Heart left ventricle (tissue), 13 donors: ENCODE data around the gene DOCK3.
"Not testable (repeated sequence)": the region's sequence is repeated elsewhere in the genome, so short reads cannot be mapped to it uniquely, and the experiment has no call there.

ENCODE experiments used
- POLR2A ChIP-seq, 2 donors: fragments of 450-650 bp; IDR thresholded peaks; one replicate each; pipeline ENCODE4 v1.6.1; 2017; ENCODE audit warnings: antibody characterized with exemption in 2 of 2, mild to moderate bottlenecking in 2 of 2, moderate library complexity in 2 of 2
- TF ChIP-seq, protein P1 (sequence below), 12 donors: fragments of 200-600 bp; sonication (generic) in 4 of 12; IDR thresholded peaks; one replicate each; pipeline versions ENCODE4 v1.5.0 to v1.8.0; 2018 to 2022; ENCODE audit warnings: antibody characterized with exemption in 12 of 12, mild to moderate bottlenecking in 5 of 12
- donor health status: ischemic (EF 13 %, LVEDD 7.1; RV severe dilation, severe dysfunction).
- donor health status: DM: no; HTN: yes; CAD: no.
- donor health status: DM: no; HTN: no; CAD: no.
- donor health status: ischemic (EF 25% LVEDD 6.9; RV normal size, moderate dysfunction).
- donor health status: ischemic (EF 25% LVEDD 5.7; RV mildly dilated, moderate dysfunction).
- donor health status: ischemic (EF 35%, LVEDD 5.7; RV mildly dilated, moderate dysfunction).
- donor health status: nonischemic (EF 11% LVEDD 7.7; RV severe dilation, severe dysfunction).
- donor health status: DM: yes; HTN: yes; CAD: no.
- donor health status: PGD.
- donor health status: ischemic (EF 29% LVEDD 5.4; RV normal size, mild dysfunction).
- donor health status: nonischemic (EF 23%, LVEDD 6.1; RV moderate dilation, normal function).

DNA sequence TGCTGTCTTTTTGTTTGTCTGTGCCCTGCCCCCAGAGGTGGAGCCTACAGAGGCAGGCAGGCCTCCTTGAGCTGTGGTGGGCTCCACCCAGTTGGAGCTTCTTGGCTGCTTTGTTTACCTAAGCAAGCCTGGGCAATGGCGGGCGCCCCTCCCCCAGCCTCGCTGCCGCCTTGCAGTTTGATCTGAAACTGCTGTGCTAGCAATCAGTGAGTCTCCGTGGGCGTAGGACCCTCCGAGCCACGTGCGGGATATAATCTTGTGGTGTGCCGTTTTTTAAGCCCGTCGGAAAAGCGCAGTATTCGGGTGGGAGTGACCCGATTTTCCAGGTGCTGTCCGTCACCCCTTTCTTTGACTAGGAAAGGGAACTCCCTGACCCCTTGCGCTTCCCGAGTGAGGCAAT, 303.9 kb downstream of the DOCK3 start:
- TF ChIP-seq, protein P1, sequence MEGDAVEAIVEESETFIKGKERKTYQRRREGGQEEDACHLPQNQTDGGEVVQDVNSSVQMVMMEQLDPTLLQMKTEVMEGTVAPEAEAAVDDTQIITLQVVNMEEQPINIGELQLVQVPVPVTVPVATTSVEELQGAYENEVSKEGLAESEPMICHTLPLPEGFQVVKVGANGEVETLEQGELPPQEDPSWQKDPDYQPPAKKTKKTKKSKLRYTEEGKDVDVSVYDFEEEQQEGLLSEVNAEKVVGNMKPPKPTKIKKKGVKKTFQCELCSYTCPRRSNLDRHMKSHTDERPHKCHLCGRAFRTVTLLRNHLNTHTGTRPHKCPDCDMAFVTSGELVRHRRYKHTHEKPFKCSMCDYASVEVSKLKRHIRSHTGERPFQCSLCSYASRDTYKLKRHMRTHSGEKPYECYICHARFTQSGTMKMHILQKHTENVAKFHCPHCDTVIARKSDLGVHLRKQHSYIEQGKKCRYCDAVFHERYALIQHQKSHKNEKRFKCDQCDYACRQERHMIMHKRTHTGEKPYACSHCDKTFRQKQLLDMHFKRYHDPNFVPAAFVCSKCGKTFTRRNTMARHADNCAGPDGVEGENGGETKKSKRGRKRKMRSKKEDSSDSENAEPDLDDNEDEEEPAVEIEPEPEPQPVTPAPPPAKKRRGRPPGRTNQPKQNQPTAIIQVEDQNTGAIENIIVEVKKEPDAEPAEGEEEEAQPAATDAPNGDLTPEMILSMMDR (IDR thresholded peaks at IDR 0.05): not testable (repeated sequence)
- not testable (repeated sequence) for TF ChIP-seq POLR2A (IDR thresholded peaks at IDR 0.05)
